Measurements from ENCODE around the gene DUSP7.
A peak's percentile ranks its signal among the peaks of the same experiment; 100 is the strongest.

Gene DUSP7

DNA sequence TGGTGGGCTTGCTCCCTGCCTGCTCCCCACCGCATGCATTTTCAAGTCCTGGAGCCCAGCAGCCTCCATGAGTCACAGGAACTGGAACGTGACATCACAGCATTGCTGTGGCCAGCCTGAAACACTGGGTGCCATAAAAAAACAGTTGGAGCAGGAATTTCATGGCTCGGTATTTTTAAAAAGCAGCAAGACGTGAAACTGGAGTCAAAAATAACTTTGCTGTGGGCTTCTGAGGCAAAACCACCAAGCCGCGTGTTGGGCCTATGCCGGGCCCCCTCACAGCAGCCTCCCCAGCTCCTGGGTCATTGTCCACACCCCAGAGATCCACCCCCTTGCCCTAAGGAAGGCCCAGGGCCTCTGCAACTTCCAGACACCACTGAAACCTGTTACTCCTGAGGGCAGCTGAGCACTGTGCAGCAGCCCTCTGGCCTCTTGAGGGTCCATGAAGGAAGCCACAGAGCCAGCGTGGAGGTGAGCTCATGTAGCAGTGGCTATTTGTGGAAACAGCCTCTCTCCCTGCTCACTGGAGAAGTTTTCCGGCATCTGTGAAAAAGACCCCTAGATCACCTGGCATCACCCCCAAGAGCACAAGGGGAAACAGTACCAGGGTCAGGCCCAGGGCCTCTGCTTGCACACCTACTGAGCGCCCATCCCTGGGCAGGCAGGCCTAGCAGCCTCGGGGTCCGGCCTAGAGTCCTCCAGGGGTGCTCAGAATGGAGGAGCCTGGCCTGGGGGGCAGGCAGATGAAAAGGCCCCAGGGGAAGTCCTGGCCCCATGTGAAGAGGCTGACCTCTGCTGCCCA, 34.0 kb upstream of the DUSP7 start:
- Mint-ChIP-seq H3K9me3 (no peaks in the 10 kb centered on the region), H3K4me1 (ENCODE audit: low read depth) (peaks cover 22% of the 10 kb centered on the region), H3K4me3 (no peak overlapping the region), H3K27me3 (ENCODE audit: low read depth) (no peaks in the 10 kb centered on the region), H3K27ac (no peak overlapping the region), H3K36me3 (ENCODE audit: low read depth) (peaks cover 1% of the 10 kb centered on the region)

DNA sequence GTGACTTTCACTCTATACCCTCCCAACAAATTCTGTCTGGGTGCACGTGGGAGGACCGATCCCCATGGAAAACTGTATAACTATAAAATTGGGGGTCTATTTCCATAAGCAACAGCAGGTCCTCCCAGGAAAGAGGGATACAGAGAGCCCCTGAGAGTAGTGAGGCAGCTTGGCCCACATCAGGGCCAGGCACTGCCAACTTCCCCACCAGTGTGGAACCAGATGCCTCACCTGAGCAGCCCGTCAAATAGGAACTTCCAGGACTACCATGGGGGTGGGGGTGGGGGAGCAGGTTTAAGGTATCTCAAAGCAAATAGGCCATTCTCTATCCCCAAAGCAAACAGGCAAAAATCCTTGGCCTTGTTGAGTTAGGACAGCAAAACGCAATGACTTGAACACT, 33.3 kb upstream of the DUSP7 start:
- peaks cover 1% of the 10 kb centered on the region for H3K36me3 Mint-ChIP-seq (ENCODE audit: low read depth)
- peaks cover 22% of the 10 kb centered on the region for H3K4me1 Mint-ChIP-seq (ENCODE audit: low read depth)
- H3K27ac Mint-ChIP-seq: no peak overlapping the region
- no peak overlapping the region for H3K4me3 Mint-ChIP-seq
- no peaks in the 10 kb centered on the region for H3K27me3 Mint-ChIP-seq (ENCODE audit: low read depth)
- H3K9me3 Mint-ChIP-seq: no peaks in the 10 kb centered on the region

DNA sequence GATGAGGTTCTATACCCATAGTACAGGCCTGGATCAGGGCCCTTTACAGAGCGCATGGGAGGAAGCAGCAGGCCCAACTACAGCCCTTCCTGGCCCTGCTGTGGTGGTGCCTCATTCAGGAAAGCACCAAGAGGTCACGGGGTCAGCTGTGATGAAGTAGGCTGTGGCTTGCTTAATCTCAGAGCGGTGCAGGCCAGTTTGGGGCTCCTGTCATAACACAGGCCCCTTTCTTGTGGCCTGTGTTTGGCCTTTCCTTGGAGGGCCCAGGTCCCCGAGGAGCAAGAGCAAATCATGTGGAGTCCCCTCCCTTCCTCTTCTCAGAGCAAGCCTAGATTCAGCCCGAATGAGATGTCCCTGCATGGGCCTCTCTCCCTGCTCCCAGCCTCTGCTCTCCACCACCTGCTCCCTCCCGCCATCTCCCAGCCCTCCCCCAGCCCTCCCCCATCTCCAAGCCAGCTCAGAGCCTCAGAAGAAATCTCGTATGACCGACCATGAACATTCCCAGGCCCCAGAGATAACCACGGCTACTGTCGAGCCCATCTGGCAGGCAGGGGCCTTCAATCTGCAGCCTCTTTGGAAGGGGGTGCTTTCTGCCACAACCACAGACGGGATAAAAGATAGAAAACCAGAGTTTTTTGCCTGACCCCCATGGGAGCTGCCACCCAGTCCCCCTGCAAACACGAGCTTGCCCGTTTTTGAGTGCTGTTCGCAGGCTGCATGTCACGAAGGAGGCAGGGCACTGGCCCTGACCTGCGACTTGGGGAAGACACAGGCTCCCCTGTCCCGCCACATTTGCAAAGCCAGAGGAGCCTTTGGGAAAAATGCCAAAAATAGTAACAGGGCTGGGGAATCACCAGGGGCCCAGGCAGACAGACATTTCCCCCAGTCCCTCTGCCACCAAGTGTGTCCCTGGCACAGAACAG, 32.3 kb upstream of the DUSP7 start:
- H3K4me3 Mint-ChIP-seq: no peak overlapping the region
- H3K27me3 Mint-ChIP-seq (ENCODE audit: low read depth): no peaks in the 10 kb centered on the region
- no peaks in the 10 kb centered on the region for H3K36me3 Mint-ChIP-seq (ENCODE audit: low read depth)
- peaks cover 22% of the 10 kb centered on the region for H3K4me1 Mint-ChIP-seq (ENCODE audit: low read depth)
- H3K9me3 Mint-ChIP-seq: no peaks in the 10 kb centered on the region
- no peak overlapping the region for H3K27ac Mint-ChIP-seq

DNA sequence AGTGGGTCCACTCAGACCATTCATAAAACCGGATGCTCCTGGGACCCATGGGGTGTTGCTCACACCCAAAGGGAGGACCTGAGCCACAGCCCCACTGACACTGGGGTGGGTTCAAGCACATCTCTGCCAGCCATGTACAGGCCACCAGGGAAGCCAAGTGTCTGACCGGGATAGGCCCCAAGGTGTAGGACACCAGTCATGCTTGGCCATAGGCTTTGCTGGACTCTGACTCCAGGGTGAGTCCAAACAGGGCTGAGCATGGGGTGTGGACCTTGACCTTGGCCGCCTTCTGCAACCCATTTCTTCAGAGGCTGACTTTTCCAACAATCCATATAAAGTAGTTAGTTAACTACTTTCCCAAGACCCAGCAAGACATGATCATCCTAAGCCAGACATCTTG, 31.4 kb upstream of the DUSP7 start:
- Mint-ChIP-seq H3K36me3 (ENCODE audit: low read depth) (no peaks in the 10 kb centered on the region), H3K4me3 (no peak overlapping the region), H3K27ac (peak overlapping the region; percentile 20), H3K27me3 (ENCODE audit: low read depth) (no peaks in the 10 kb centered on the region), H3K9me3 (no peaks in the 10 kb centered on the region), H3K4me1 (ENCODE audit: low read depth) (peaks cover 22% of the 10 kb centered on the region)

DNA sequence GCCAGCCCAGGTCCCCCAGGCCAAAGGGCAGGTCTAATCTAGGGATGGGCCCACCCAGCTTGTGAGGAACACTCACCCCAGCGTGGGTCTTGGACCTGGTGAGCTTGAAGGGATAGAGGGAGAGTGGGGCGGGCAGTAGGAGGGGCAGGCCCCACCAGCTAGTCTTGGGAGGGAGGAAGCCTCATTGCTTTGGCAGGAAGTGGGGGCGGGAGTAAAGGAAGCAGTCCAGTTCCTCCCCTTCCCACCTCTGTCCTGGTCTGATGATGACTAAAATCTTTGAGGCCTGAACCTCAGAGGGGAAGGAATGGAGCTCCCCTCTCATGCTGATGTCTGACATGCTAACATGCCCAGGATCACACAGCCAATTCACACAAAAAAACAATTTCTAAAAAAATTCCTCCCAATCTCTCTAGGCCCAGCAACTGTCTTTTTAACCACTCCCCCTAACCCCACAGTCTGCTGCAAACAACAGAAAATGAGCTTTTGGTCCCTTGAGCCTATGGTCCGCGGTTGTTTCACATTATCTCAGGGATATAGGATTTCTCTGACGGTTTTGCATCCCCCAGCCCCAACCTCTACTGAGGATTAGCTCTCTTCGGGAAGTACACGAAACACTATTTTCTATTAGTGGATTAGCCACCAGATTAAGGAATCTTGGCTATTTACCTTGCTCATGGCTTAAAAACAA, 30.7 kb upstream of the DUSP7 start:
- Mint-ChIP-seq H3K4me3 (no peak overlapping the region), H3K27ac (peak overlapping the region; percentile 84), H3K4me1 (ENCODE audit: low read depth) (peaks cover 22% of the 10 kb centered on the region), H3K36me3 (ENCODE audit: low read depth) (no peaks in the 10 kb centered on the region), H3K27me3 (ENCODE audit: low read depth) (no peaks in the 10 kb centered on the region), H3K9me3 (no peaks in the 10 kb centered on the region)

DNA sequence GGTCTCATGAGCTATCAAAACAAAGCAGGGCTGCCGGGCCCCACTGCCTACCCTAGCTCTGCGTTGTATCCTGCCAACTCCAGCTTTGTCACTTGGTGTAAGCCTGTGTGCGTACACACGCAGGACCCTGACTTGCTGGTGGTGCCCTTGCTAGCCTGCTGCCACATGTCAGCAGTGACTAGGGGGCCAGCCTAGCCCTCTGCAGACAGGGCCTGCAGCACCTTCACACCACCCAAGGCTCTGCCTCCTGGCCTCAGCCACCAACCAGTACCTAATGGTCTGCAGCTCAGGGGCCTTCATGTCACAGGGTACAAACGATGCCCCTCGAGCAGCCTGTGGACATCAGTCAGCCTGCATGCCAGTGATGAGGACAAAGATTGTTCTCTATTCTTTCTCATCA, 30.1 kb upstream of the DUSP7 start:
- H3K36me3 Mint-ChIP-seq (ENCODE audit: low read depth): no peaks in the 10 kb centered on the region
- H3K4me1 Mint-ChIP-seq (ENCODE audit: low read depth): peaks cover 22% of the 10 kb centered on the region
- H3K4me3 Mint-ChIP-seq: no peak overlapping the region
- H3K9me3 Mint-ChIP-seq: no peaks in the 10 kb centered on the region
- H3K27me3 Mint-ChIP-seq (ENCODE audit: low read depth): no peaks in the 10 kb centered on the region
- H3K27ac Mint-ChIP-seq: peak overlapping the region; percentile 84

DNA sequence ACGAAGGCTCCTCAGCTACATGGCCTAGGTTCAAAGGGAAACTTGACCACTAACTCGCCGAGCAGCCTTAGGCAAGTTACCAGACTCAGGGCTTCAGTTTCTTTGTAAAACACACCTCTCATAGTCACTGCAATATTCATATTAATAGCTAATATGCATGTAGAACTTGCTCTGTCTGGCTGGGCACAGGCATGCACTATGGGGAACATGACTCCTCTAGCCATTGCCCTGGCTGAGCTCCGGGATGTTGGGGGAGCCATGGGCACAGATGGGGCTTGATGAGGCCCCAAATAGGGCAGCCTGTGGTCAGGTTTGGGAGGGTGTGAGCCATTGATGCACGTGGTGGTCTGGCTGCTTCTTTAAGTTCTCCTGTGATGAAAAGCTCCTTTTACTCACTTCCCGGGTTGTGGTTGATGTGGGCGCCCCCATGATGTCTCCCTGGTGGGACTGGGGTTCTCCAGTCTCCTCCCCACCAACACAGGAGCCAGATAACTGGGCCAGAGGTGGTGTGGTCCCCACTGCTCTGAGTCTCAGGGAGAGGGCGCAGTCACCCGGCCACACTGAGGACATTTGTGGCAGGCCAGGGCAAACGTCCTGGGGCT, 29.4 kb upstream of the DUSP7 start:
- no peaks in the 10 kb centered on the region for H3K9me3 Mint-ChIP-seq
- no peaks in the 10 kb centered on the region for H3K27me3 Mint-ChIP-seq (ENCODE audit: low read depth)
- H3K4me1 Mint-ChIP-seq (ENCODE audit: low read depth): peaks cover 22% of the 10 kb centered on the region
- no peak overlapping the region for H3K4me3 Mint-ChIP-seq
- no peaks in the 10 kb centered on the region for H3K36me3 Mint-ChIP-seq (ENCODE audit: low read depth)
- H3K27ac Mint-ChIP-seq: peak overlapping the region; percentile 43

DNA sequence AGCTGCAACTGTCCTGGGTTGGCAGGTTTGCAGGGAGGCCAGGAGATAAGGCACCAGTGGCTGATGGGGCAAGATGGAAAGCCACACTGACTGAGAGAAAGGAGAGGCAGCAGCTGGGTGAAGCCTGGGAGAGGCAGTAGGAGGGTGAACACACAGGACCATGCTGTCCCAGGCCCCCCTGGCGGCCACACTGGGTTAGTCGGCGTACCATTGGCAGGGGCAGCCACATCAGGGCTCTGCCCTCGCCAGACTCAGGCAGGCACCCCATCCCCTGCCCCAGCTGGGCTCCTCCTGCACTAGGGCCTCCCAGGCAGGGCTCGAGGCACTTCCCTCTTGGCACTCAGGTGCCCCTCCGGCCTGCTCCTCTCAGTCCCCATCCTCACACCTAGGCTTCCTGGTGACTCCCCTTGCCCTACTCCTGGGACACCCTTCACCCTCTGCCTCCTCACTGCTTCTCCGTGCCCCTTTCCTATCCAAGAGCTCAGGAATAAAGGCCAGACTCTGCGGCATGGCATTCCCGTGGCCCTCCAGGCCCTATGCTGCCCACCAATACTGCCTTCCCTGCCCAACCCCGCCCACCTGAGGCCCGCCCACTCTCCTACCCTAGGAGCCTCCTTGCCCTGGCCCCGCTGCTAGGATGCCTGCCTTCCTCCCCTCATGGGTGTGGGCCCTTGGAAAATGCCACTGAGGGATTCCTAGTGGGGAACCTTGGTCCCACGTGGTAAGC, 28.7 kb upstream of the DUSP7 start:
- Mint-ChIP-seq H3K27ac (no peak overlapping the region), H3K4me1 (ENCODE audit: low read depth) (peaks cover 22% of the 10 kb centered on the region), H3K4me3 (no peak overlapping the region), H3K9me3 (no peaks in the 10 kb centered on the region), H3K36me3 (ENCODE audit: low read depth) (no peaks in the 10 kb centered on the region), H3K27me3 (ENCODE audit: low read depth) (no peaks in the 10 kb centered on the region)

DNA sequence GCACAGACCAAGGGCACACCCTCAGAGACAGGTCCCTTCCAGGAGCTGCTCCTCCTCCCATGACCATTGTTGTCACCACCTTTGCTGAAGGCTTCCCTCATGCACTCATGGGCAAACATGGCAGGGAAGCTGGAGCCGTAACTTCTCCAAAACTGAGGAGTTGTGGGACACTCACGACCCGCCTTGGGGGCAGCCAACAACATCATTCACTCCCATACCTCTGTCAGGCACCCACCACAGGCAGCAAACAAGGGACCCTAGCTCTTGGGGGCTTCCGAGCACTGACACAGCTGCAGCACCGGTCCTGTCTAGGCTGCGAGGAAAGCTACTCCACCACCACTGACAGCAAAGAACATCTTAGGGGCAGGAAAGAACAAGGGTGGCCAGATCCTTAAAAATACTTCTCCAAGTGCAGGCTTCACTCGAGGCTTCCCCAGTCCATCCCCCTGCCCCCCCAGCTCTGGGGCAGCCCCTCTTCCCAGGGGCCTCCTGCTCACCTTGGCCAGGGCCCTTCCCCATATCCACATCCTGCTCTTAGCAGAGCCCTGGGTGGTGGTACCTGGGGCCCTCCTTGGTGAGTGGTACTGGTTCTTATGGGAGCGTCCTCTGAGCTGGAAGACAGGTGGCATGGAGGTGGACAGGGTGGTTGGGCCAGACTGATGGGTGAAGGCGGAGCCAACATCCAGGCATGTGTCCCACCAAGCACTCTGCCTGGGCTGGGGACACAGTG, 28.0 kb upstream of the DUSP7 start:
- no peaks in the 10 kb centered on the region for H3K27me3 Mint-ChIP-seq (ENCODE audit: low read depth)
- H3K36me3 Mint-ChIP-seq (ENCODE audit: low read depth): no peaks in the 10 kb centered on the region
- no peak overlapping the region for H3K4me3 Mint-ChIP-seq
- H3K4me1 Mint-ChIP-seq (ENCODE audit: low read depth): peaks cover 22% of the 10 kb centered on the region
- no peak overlapping the region for H3K27ac Mint-ChIP-seq
- no peaks in the 10 kb centered on the region for H3K9me3 Mint-ChIP-seq

DNA sequence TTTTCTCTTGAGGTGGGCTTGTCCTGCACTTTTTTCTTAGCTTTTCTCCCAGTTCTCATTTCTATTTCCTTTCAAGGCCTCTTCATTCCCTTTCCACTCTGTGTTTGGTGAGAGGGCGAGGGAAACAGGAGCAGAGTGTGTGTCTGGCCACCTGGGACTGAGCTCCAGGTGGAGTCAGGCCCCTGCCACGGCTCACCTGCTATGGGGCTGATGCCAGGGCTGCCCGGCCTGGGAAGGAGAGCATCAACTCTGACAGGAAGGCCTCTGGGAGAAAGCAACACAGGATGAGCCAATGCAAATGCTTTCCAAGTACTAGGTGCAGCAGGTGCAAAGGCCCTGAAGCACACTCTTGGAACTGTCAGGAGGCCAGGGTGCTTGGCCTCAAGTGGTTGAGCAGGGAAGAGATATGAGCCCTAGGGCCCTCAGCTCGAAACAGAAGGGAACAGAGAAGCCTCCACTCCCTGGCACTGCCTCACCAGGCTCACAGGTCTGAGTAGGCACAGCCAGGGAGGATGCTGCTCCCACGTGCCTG, 27.3 kb upstream of the DUSP7 start:
- no peak overlapping the region for H3K4me3 Mint-ChIP-seq
- H3K36me3 Mint-ChIP-seq (ENCODE audit: low read depth): no peaks in the 10 kb centered on the region
- no peak overlapping the region for H3K27ac Mint-ChIP-seq
- H3K4me1 Mint-ChIP-seq (ENCODE audit: low read depth): peaks cover 22% of the 10 kb centered on the region
- no peaks in the 10 kb centered on the region for H3K27me3 Mint-ChIP-seq (ENCODE audit: low read depth)
- no peaks in the 10 kb centered on the region for H3K9me3 Mint-ChIP-seq

DNA sequence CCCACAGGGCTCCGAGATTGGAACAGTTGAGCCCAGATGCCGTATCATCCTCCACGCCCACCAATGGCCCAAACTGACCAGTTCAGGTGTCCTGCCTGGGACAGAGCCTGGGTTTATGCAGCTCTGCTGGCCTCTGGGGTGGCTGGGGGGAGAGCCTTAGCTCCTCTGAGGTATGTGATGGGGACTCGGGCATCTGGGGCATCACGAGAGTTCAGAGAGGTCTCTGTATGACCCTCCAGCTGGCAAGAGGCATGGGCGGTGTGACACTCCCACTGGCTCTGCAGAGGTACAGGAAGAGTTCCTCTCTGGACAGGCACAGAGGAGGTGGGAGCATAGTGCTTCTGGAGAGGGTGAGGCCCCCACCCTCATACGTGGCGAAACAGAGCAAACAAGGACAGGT, 26.6 kb upstream of the DUSP7 start:
- peaks cover 19% of the 10 kb centered on the region for H3K4me1 Mint-ChIP-seq (ENCODE audit: low read depth)
- H3K27ac Mint-ChIP-seq: no peak overlapping the region

DNA sequence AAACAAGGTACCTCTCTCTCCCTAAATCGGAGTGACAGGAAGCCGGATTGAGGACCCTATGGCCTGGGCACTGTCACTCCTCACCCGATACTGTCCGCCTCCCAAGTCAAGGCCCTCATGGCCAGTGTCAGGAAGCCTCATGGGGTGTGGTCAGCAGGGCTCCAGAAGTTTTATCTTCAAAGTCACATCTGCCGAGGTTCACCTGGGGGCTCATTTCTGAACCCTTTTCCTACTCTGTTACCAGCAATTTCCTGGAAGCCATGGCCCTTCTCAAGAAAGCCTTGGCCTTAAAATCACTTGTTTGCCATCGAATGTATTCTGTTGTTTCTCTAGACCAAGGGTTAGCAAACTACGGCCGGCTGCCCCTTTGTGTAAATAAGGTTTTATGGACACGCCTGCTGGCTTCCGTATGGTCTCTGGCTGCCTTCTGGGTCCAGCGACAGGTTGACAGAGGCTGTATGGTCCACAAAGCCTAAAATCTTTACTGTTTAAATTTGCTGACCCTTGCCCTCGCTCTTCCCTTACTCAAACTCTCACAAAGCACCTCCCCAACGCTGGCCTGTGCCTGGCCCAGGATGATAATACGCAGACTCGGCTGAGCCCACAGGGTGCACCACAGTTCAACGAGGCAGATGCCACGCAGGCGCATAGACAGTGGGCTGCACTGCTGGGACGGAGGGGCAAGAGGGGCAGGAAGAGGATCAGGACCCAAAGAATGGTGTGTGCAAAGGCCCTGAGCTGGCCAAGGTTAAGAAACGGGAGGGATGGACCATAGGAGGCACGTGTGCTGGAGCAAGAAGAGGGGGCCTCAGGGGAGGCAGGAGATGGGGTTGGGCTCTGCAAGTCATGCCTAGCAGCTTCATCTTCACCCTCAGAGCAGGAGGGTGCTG, 24.7 kb upstream of the DUSP7 start:
- no peaks in the 10 kb centered on the region for H3K36me3 Mint-ChIP-seq (ENCODE audit: low read depth)
- no peaks in the 10 kb centered on the region for H3K9me3 Mint-ChIP-seq
- H3K4me3 Mint-ChIP-seq: no peak overlapping the region
- H3K27me3 Mint-ChIP-seq (ENCODE audit: low read depth): no peaks in the 10 kb centered on the region
- no peak overlapping the region for H3K27ac Mint-ChIP-seq
- peaks cover 4% of the 10 kb centered on the region for H3K4me1 Mint-ChIP-seq (ENCODE audit: low read depth)

More for the DNA sequence above, 26.6 kb upstream of the DUSP7 start:
- Mint-ChIP-seq H3K36me3 (ENCODE audit: low read depth) (no peaks in the 10 kb centered on the region), H3K4me3 (no peak overlapping the region), H3K9me3 (no peaks in the 10 kb centered on the region), H3K27me3 (ENCODE audit: low read depth) (no peaks in the 10 kb centered on the region)

Data from T-helper 1 cell treated with Interleukin-12 subunit alpha and Interleukin-12 subunit beta and Interleukin-4 antibody, amounts not matched to agents 30 μg/mL and 1 μg/mL, for 36 hours (primary cell).